GM10266 (cell line): ENCODE data around the gene COL6A3.

Source experiments
- DNase-seq: peaks from one replicate; pipeline ENCODE4 v3.0.0; 2012; ENCODE audit errors: extremely low spot score
- CTCF ChIP-seq: IDR thresholded peaks from 2 replicates; pipeline ENCODE4 v1.5.1; 2012; ENCODE audit warnings: mild to moderate bottlenecking, low read depth; ENCODE audit not compliant: control insufficient read depth, insufficient read depth; ENCODE audit errors: missing control alignments

COL6A3 gene

GRCh38 chr2:237315829-237316225, 98.1 kb downstream of the COL6A3 start:
- no peak for DNase-seq
- TF ChIP-seq CTCF, result no peak

GRCh38 chr2:237315170-237315828, 98.7 kb downstream of the COL6A3 start:
- no peak for DNase-seq
- no peak for TF ChIP-seq CTCF

- TF ChIP-seq CTCF, result no peak
- no peak for DNase-seq
Measured at GRCh38 chr2:237314681-237315080, 99.3 kb downstream of the COL6A3 start.

GRCh38 chr2:237314198-237314597, 99.8 kb downstream of the COL6A3 start:
- no peak for DNase-seq
- TF ChIP-seq CTCF, result no peak

- no peak for TF ChIP-seq CTCF
- DNase-seq, result no peak
Measured at GRCh38 chr2:237312021-237312755, 101.8 kb downstream of the COL6A3 start.

- no peak for DNase-seq
- TF ChIP-seq CTCF, result no peak
Measured at GRCh38 chr2:237310515-237311114, 103.3 kb downstream of the COL6A3 start.

- no peak for DNase-seq
- no peak for TF ChIP-seq CTCF
Measured at GRCh38 chr2:237309416-237309815, 104.5 kb downstream of the COL6A3 start.
